HepG2 (cell line): ENCODE data around the gene DLG5. TPM values are rescaled to one million over a fixed set of nuclear protein-coding genes. Genes with fewer than 3 reads are reported as not detected.

Experiments used
- HDAC1 ChIP-seq: sonication (generic); formaldehyde crosslinking; IDR thresholded peaks from 2 replicates; pipeline ENCODE4 v1.5.1; 2020; ENCODE audit warnings: mild to moderate bottlenecking, missing genetic modification reagents
- KDM1A ChIP-seq: IDR thresholded peaks from 2 replicates; pipeline ENCODE4 v1.6.1; 2016; ENCODE audit warnings: missing compliant biosample characterization
- NFIC ChIP-seq: IDR thresholded peaks from 2 replicates; pipeline ENCODE4 v1.6.1; 2012; ENCODE audit warnings: mild to moderate bottlenecking, low read length, inconsistent platforms
- RCOR2 ChIP-seq: IDR thresholded peaks from 2 replicates; pipeline ENCODE4 v1.6.1; 2016; ENCODE audit warnings: missing biosample characterization, missing genetic modification reagents
- SOX13 ChIP-seq, 3 experiments: fragments of 450-650 bp in 1 of 3; sonication (generic) in 1 of 3; formaldehyde crosslinking in 1 of 3; IDR thresholded peaks in 2 of 3; conservative IDR thresholded peaks in 1 of 3; 2 replicates each; pipeline versions ENCODE4 v1.5.0 to v1.6.1; 2016 to 2020; ENCODE audit warnings: antibody characterized with exemption in 1 of 3, mild to moderate bottlenecking in 1 of 3, missing compliant biosample characterization in 1 of 3, missing genetic modification reagents in 1 of 3, moderate library complexity in 1 of 3
- ZNF747 ChIP-seq: sonication (generic); formaldehyde crosslinking; IDR thresholded peaks from 2 replicates; pipeline ENCODE4 v1.8.1; 2023; ENCODE audit warnings: missing genetic modification reagents, mild to moderate bottlenecking, borderline replicate concordance
- polyA plus RNA-seq, 8 experiments: library from polyadenylated mRNA; depleted of rRNA in 3 of 8; stranded (reverse) in 7 of 8; unstranded in 1 of 8; fragments of >200 nt; fragmentation: Illumina TruSeq in 4 of 8; extraction: Trizol in 4 of 8; gene quantifications; 2 replicates each; pipeline versions ENCODE4 v1.2.1 to v1.2.3, GENCODE V29; 2011 to 2016; ENCODE audit warnings: low read depth in 4 of 8, missing spikeins in 1 of 8, mixed read lengths in 1 of 8; ENCODE audit not compliant: insufficient read depth in 1 of 8
- total RNA-seq, 5 experiments: library from RNA; depleted of rRNA; stranded (reverse); fragments of >200 nt; fragmentation: Illumina TruSeq; extraction: Trizol; gene quantifications; 2 replicates each; pipeline ENCODE4 v1.2.3, GENCODE V29; 2016; ENCODE audit warnings: low read depth in 1 of 5
- TF ChIP-seq, protein P1 (sequence below): IDR thresholded peaks from 2 replicates; pipeline ENCODE4 v1.6.1; 2018; ENCODE audit warnings: missing genetic modification reagents
- TF ChIP-seq, protein P2 (sequence below), 2 experiments: fragments of 450-650 bp in 1 of 2; sonication (generic) in 1 of 2; formaldehyde crosslinking in 1 of 2; IDR thresholded peaks; 2 replicates each; pipeline versions ENCODE4 v1.6.1 to v1.8.0; 2016 to 2022; ENCODE audit warnings: antibody characterized with exemption in 1 of 2, mild to moderate bottlenecking in 1 of 2, missing genetic modification reagents in 1 of 2
- TF ChIP-seq, protein P3 (sequence below): sonication (generic); formaldehyde crosslinking; IDR thresholded peaks from 2 replicates; pipeline ENCODE4 v1.5.0; 2020; ENCODE audit warnings: mild to moderate bottlenecking, missing genetic modification reagents, borderline replicate concordance
- TF ChIP-seq, protein P4 (sequence below): sonication (generic); formaldehyde crosslinking; IDR thresholded peaks from 2 replicates; pipeline ENCODE4 v1.4.0; 2020; ENCODE audit warnings: missing genetic modification reagents

DLG5 gene
- total and polyA plus RNA-seq, 2 of the 13 experiments (the other 11 are each of a cell fraction or from before 2014, with no cell fraction given) = 15.5 to 18.2 TPM

DNA sequence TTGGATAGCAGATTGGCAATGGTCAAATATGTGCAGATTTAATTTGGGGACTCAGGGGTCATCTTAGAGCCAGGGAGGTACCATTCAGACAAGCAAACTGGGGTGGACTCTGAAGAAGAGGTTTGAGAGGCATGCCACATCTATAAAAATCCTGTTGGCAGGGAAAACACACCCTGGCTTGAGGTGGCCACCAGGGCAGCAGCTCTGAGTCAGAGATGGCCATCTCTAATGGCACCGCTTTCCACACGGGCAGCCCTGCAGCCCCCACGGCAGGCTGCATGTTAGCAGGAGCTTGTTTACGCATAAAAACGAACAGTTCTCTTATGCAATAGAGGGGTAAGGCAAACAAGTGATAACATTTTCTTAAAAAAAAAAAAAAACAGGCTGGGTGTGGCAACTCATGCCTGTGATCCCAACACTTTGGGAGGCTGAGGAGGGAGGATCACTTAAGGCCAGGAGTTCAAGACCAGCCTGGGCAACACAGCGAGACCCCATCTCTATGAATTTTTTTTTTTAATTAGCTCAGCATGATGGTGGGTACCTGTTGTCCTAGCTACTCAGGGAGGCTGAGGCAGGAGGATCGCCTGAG is 14.9 kb downstream of the DLG5 start (continued):
- TF ChIP-seq HDAC1 (CRISPR knock-in tag) (peak; percentile 47; the same call in 1 of the 2 replicates), NFIC (0 out of 2 replicates have a peak, but pooled peaks have one; percentile 26), ZNF747 (CRISPR knock-in tag) (no peak), KDM1A (CRISPR knock-in tag) (peak; percentile 89; the same call in 1 of the 2 replicates), SOX13 (IDR thresholded peaks at IDR 0.05) (no peak), SOX13 (CRISPR knock-in tag; conservative IDR thresholded peaks at IDR 0.05 in 1 of 2, IDR thresholded peaks at IDR 0.05 in 1 of 2) (peak in 1 of 2 experiments; percentile 76; a peak in 2 of 4 replicates), RCOR2 (CRISPR knock-in tag) (peak; percentile 87)
- TF ChIP-seq, protein P1, sequence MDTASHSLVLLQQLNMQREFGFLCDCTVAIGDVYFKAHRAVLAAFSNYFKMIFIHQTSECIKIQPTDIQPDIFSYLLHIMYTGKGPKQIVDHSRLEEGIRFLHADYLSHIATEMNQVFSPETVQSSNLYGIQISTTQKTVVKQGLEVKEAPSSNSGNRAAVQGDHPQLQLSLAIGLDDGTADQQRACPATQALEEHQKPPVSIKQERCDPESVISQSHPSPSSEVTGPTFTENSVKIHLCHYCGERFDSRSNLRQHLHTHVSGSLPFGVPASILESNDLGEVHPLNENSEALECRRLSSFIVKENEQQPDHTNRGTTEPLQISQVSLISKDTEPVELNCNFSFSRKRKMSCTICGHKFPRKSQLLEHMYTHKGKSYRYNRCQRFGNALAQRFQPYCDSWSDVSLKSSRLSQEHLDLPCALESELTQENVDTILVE (CRISPR knock-in tag) = peak; percentile 58; the same call in 1 of the 2 replicates
- TF ChIP-seq, protein P2, sequence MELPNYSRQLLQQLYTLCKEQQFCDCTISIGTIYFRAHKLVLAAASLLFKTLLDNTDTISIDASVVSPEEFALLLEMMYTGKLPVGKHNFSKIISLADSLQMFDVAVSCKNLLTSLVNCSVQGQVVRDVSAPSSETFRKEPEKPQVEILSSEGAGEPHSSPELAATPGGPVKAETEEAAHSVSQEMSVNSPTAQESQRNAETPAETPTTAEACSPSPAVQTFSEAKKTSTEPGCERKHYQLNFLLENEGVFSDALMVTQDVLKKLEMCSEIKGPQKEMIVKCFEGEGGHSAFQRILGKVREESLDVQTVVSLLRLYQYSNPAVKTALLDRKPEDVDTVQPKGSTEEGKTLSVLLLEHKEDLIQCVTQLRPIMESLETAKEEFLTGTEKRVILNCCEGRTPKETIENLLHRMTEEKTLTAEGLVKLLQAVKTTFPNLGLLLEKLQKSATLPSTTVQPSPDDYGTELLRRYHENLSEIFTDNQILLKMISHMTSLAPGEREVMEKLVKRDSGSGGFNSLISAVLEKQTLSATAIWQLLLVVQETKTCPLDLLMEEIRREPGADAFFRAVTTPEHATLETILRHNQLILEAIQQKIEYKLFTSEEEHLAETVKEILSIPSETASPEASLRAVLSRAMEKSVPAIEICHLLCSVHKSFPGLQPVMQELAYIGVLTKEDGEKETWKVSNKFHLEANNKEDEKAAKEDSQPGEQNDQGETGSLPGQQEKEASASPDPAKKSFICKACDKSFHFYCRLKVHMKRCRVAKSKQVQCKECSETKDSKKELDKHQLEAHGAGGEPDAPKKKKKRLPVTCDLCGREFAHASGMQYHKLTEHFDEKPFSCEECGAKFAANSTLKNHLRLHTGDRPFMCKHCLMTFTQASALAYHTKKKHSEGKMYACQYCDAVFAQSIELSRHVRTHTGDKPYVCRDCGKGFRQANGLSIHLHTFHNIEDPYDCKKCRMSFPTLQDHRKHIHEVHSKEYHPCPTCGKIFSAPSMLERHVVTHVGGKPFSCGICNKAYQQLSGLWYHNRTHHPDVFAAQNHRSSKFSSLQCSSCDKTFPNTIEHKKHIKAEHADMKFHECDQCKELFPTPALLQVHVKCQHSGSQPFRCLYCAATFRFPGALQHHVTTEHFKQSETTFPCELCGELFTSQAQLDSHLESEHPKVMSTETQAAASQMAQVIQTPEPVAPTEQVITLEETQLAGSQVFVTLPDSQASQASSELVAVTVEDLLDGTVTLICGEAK (IDR thresholded peaks at IDR 0.05) = no peak
- TF ChIP-seq, protein P2 (CRISPR knock-in tag; IDR thresholded peaks at IDR 0.05) = 0 out of 2 replicates have a peak, but pooled peaks have one; percentile 23
- TF ChIP-seq, protein P3, sequence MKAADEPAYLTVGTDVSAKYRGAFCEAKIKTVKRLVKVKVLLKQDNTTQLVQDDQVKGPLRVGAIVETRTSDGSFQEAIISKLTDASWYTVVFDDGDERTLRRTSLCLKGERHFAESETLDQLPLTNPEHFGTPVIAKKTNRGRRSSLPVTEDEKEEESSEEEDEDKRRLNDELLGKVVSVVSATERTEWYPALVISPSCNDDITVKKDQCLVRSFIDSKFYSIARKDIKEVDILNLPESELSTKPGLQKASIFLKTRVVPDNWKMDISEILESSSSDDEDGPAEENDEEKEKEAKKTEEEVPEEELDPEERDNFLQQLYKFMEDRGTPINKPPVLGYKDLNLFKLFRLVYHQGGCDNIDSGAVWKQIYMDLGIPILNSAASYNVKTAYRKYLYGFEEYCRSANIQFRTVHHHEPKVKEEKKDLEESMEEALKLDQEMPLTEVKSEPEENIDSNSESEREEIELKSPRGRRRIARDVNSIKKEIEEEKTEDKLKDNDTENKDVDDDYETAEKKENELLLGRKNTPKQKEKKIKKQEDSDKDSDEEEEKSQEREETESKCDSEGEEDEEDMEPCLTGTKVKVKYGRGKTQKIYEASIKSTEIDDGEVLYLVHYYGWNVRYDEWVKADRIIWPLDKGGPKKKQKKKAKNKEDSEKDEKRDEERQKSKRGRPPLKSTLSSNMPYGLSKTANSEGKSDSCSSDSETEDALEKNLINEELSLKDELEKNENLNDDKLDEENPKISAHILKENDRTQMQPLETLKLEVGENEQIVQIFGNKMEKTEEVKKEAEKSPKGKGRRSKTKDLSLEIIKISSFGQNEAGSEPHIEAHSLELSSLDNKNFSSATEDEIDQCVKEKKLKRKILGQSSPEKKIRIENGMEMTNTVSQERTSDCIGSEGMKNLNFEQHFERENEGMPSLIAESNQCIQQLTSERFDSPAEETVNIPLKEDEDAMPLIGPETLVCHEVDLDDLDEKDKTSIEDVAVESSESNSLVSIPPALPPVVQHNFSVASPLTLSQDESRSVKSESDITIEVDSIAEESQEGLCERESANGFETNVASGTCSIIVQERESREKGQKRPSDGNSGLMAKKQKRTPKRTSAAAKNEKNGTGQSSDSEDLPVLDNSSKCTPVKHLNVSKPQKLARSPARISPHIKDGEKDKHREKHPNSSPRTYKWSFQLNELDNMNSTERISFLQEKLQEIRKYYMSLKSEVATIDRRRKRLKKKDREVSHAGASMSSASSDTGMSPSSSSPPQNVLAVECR (CRISPR knock-in tag) = peak; percentile 47; the same call in 1 of the 2 replicates
- TF ChIP-seq, protein P4, sequence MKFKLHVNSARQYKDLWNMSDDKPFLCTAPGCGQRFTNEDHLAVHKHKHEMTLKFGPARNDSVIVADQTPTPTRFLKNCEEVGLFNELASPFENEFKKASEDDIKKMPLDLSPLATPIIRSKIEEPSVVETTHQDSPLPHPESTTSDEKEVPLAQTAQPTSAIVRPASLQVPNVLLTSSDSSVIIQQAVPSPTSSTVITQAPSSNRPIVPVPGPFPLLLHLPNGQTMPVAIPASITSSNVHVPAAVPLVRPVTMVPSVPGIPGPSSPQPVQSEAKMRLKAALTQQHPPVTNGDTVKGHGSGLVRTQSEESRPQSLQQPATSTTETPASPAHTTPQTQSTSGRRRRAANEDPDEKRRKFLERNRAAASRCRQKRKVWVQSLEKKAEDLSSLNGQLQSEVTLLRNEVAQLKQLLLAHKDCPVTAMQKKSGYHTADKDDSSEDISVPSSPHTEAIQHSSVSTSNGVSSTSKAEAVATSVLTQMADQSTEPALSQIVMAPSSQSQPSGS (CRISPR knock-in tag) = peak; percentile 56; the same call in 1 of the 2 replicates
